SK-N-MC (cell line): Measurements from ENCODE around the gene PSMA6.
"Not testable (repeated sequence)": the region's sequence is repeated elsewhere in the genome, so short reads cannot be mapped to it uniquely, and the experiment has no call there.

Experiments
- DNase-seq: peaks from one replicate; pipeline ENCODE4 v3.0.0-alpha.2; 2011; ENCODE audit warnings: low read depth, low spot score
- H3K27ac ChIP-seq: fragments of 200-600 bp; sonication (generic); 2 replicates; pipeline ENCODE4 v1.5.1; 2016; ENCODE audit warnings: mixed run types
- H3K36me3 ChIP-seq: fragments of 200-600 bp; sonication (generic); 2 replicates; pipeline ENCODE4 v1.6.1; 2017; ENCODE audit warnings: antibody characterized with exemption, low read length, mixed read lengths; ENCODE audit not compliant: insufficient read depth
- H3K4me3 ChIP-seq: fragments of 200-600 bp; sonication (generic); 2 replicates; pipeline ENCODE4 v1.5.1; 2016
- H3K9ac ChIP-seq: fragments of 200-600 bp; sonication (generic); 2 replicates; pipeline ENCODE4 v1.8.0; 2017; ENCODE audit warnings: mixed run types, mixed read lengths; ENCODE audit not compliant: insufficient read length
- H3K9me3 ChIP-seq: fragments of 200-600 bp; sonication (generic); 2 replicates; pipeline ENCODE4 v1.6.1; 2017; ENCODE audit warnings: low read depth, mild to moderate bottlenecking, antibody characterized with exemption, low read length, moderate library complexity, mixed read lengths
- EZH2 ChIP-seq: fragments of 200-600 bp; sonication (generic); IDR thresholded peaks from one replicate; pipeline ENCODE4 v1.6.1; 2017; ENCODE audit warnings: antibody characterized with exemption
- FOXP2 ChIP-seq: optimal IDR thresholded peaks from 2 replicates; pipeline ENCODE3; 2011; ENCODE audit warnings: mild to moderate bottlenecking, moderate library complexity; ENCODE audit not compliant: insufficient read depth; ENCODE audit errors: extremely low read length, control extremely low read depth
- POLR2AphosphoS5 ChIP-seq: IDR thresholded peaks from 2 replicates; pipeline ENCODE4 v1.6.1; 2012; ENCODE audit warnings: mild to moderate bottlenecking, low read depth, low read length, borderline replicate concordance

Gene PSMA6

GRCh38 chr14:35341751-35342488 lies 49.7 kb downstream of the PSMA6 start:
- peak overlapping the region; percentile 61 for H3K9ac ChIP-seq
- TF ChIP-seq POLR2AphosphoS5 (no peak), EZH2 (no peak)
- no peak for DNase-seq
- peak overlapping the region; percentile 61 for H3K27ac ChIP-seq
- no peaks in the 10 kb centered on the region for H3K9me3 ChIP-seq
- H3K4me3 ChIP-seq, result 0 out of 2 replicates have a peak overlapping the region, but pooled peaks have one; percentile 15
- no peaks in the 10 kb centered on the region for H3K36me3 ChIP-seq

GRCh38 chr14:35342489-35343010 lies 50.4 kb downstream of the PSMA6 start:
- TF ChIP-seq FOXP2 (no peak), EZH2 (no peak), POLR2AphosphoS5 (no peak)
- no peak for DNase-seq
- H3K9ac ChIP-seq, result no peak overlapping the region
- H3K9me3 ChIP-seq, result no peaks in the 10 kb centered on the region
- no peak overlapping the region; the same call in 1 of the 2 replicates for H3K27ac ChIP-seq
- no peak overlapping the region for H3K4me3 ChIP-seq
- no peaks in the 10 kb centered on the region for H3K36me3 ChIP-seq

GRCh38 chr14:35343702-35344101 lies 51.5 kb downstream of the PSMA6 start:
- DNase-seq, result no peak
- no peak overlapping the region for H3K27ac ChIP-seq
- no peaks in the 10 kb centered on the region for H3K36me3 ChIP-seq
- H3K4me3 ChIP-seq, result no peak overlapping the region
- no peak overlapping the region for H3K9ac ChIP-seq
- no peak for TF ChIP-seq FOXP2
- no peak for TF ChIP-seq EZH2
- TF ChIP-seq POLR2AphosphoS5, result no peak
- H3K9me3 ChIP-seq, result no peaks in the 10 kb centered on the region

- DNase-seq, result no peak
- Histone ChIP-seq H3K36me3 (no peaks in the 10 kb centered on the region), H3K9ac (no peak overlapping the region), H3K27ac (no peak overlapping the region), H3K9me3 (no peaks in the 10 kb centered on the region), H3K4me3 (no peak overlapping the region)
- TF ChIP-seq FOXP2 (no peak), POLR2AphosphoS5 (no peak), EZH2 (no peak)
Observed at GRCh38 chr14:35344107-35344807, 52.1 kb downstream of the PSMA6 start.

- H3K27ac ChIP-seq, result no peak overlapping the region
- no peak for TF ChIP-seq POLR2AphosphoS5
- no peak for TF ChIP-seq EZH2
- TF ChIP-seq FOXP2, result no peak
- H3K36me3 ChIP-seq, result no peaks in the 10 kb centered on the region
- DNase-seq, result no peak
- no peak overlapping the region for H3K4me3 ChIP-seq
- no peaks in the 10 kb centered on the region for H3K9me3 ChIP-seq
- H3K9ac ChIP-seq, result no peak overlapping the region
Observed at GRCh38 chr14:35346738-35347322, 54.6 kb downstream of the PSMA6 start.

GRCh38 chr14:35347323-35348043 lies 55.3 kb downstream of the PSMA6 start:
- H3K4me3 ChIP-seq, result no peak overlapping the region
- no peak for DNase-seq
- no peak overlapping the region for H3K9ac ChIP-seq

GRCh38 chr14:35348044-35348380 lies 55.8 kb downstream of the PSMA6 start:
- H3K4me3 ChIP-seq, H3K27ac ChIP-seq, DNase-seq, H3K9me3 ChIP-seq, H3K9ac ChIP-seq, H3K36me3 ChIP-seq: not testable (repeated sequence)

More at GRCh38 chr14:35347323-35348043, 55.3 kb downstream of the PSMA6 start:
- Histone ChIP-seq H3K36me3 (no peaks in the 10 kb centered on the region), H3K9me3 (no peaks in the 10 kb centered on the region), H3K27ac (no peak overlapping the region)
- no peak for TF ChIP-seq FOXP2
- TF ChIP-seq EZH2, result no peak
- no peak for TF ChIP-seq POLR2AphosphoS5

- Histone ChIP-seq H3K9ac (no peak overlapping the region), H3K27ac (no peak overlapping the region), H3K4me3 (no peak overlapping the region), H3K36me3 (no peaks in the 10 kb centered on the region), H3K9me3 (no peaks in the 10 kb centered on the region)
- TF ChIP-seq POLR2AphosphoS5, result no peak
- no peak for TF ChIP-seq FOXP2
- no peak for TF ChIP-seq EZH2
- DNase-seq, result no peak
Observed at GRCh38 chr14:35349496-35350365, 57.5 kb downstream of the PSMA6 start.
